ENCODE measurements around the gene LIPM.

The LIPM gene

DNA sequence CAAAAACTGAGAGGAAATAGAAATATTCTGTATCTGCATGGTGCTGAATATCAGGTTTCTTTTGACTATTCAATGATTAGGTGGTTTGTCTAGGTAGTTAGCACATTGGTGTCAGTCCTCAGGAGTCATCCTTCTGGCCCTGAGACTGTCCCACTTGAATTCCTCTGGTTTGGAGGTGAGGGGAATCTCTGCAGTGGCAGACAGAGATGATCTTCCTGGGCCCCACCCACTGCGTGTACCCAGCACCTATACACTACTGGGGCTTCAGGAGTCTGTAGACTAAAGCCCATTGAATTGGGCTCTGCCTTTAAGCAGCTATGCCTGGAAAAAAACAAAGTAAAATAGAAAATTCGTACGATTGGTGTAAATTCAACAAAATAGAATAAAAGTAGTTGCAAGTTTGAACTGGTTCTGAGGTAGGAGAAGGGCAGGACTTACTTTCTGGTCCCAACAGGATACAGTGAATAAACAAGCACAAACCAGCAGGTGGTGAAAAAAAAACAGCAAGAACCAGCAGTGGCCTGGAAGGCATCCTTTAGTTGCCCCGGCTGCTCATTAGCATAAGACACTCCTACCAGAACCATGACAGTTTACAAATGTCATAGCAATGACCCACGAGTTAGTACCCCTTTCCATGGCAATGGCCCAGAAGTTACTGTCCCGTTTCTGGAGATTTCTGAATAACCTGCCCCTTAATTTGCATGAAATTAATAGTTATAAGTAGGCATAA is 1.7 kb downstream of the LIPM start:
- Histone ChIP-seq H2AFZ (ENCODE audit: low read depth, low read length) (no peak overlapping the region), H3K4me1 (ENCODE audit: insufficient read depth, low read length) (no peaks in the 10 kb centered on the region), H3K27me3 (ENCODE audit: insufficient read depth, low read length, poor library complexity) (no peaks in the 10 kb centered on the region), H3K79me2 (ENCODE audit: insufficient read depth, low read length) (no peaks in the 10 kb centered on the region), H3K9ac (ENCODE audit: low read depth, low read length) (no peak overlapping the region), H3K9me3 (ENCODE audit: insufficient read depth, low read length, severe bottlenecking) (no peaks in the 10 kb centered on the region), H3K27ac (ENCODE audit: low read length) (no peak overlapping the region), H3K4me2 (ENCODE audit: insufficient read depth, low read length) (no peak overlapping the region), H3K4me3 (ENCODE audit: low read depth in 1 of 2, low read length in 2 of 2) (no peak overlapping the region), H4K20me1 (ENCODE audit: insufficient read depth, low read length) (no peaks in the 10 kb centered on the region), H3K36me3 (ENCODE audit: insufficient read depth, low read length) (no peaks in the 10 kb centered on the region)
- no peak for ATAC-seq (ENCODE audit: insufficient read depth, low read depth)
- TF ChIP-seq EZH2 (IDR thresholded peaks at IDR 0.05; ENCODE audit: borderline replicate concordance, low read depth, low read length, severe bottlenecking) = no peak
- TF ChIP-seq, protein P1, sequence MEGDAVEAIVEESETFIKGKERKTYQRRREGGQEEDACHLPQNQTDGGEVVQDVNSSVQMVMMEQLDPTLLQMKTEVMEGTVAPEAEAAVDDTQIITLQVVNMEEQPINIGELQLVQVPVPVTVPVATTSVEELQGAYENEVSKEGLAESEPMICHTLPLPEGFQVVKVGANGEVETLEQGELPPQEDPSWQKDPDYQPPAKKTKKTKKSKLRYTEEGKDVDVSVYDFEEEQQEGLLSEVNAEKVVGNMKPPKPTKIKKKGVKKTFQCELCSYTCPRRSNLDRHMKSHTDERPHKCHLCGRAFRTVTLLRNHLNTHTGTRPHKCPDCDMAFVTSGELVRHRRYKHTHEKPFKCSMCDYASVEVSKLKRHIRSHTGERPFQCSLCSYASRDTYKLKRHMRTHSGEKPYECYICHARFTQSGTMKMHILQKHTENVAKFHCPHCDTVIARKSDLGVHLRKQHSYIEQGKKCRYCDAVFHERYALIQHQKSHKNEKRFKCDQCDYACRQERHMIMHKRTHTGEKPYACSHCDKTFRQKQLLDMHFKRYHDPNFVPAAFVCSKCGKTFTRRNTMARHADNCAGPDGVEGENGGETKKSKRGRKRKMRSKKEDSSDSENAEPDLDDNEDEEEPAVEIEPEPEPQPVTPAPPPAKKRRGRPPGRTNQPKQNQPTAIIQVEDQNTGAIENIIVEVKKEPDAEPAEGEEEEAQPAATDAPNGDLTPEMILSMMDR (IDR thresholded peaks at IDR 0.05; ENCODE audit: borderline replicate concordance, extremely low read depth, low read length, poor library complexity, severe bottlenecking) = no peak
- DNase-seq = no peak

DNA sequence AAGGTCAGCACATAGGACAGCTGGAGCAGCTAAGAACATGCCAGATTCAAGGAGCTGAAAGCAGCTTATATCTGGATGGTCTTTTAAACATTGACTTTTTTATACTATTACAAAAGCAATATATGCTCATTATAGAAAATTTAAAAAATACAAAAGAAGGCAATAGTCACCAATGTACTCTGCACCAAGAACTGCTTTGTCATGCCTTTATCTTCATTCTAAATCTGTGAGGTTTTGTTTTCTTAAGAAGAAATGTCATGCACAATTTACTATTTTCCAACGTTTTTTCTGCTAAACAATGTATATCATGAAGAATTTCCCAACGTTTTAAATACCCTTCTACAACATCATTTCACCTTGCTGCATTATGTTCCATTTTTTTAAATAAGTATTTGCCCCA is 2.8 kb downstream of the LIPM start:
- no peaks in the 10 kb centered on the region for H3K79me2 ChIP-seq (ENCODE audit: insufficient read depth, low read length)
- H3K9ac ChIP-seq (ENCODE audit: low read depth, low read length) = no peak overlapping the region
- no peaks in the 10 kb centered on the region for H3K4me1 ChIP-seq (ENCODE audit: insufficient read depth, low read length)
- no peaks in the 10 kb centered on the region for H3K36me3 ChIP-seq (ENCODE audit: insufficient read depth, low read length)
- H3K9me3 ChIP-seq (ENCODE audit: insufficient read depth, low read length, severe bottlenecking) = no peaks in the 10 kb centered on the region
- H3K27ac ChIP-seq (ENCODE audit: low read length) = no peak overlapping the region
- DNase-seq = no peak
- H3K27me3 ChIP-seq (ENCODE audit: insufficient read depth, low read length, poor library complexity) = no peaks in the 10 kb centered on the region
- H3K4me3 ChIP-seq (ENCODE audit: low read depth in 1 of 2, low read length in 2 of 2) = no peak overlapping the region
- ATAC-seq (ENCODE audit: insufficient read depth, low read depth) = no peak
- TF ChIP-seq, protein P1 (IDR thresholded peaks at IDR 0.05; ENCODE audit: borderline replicate concordance, extremely low read depth, low read length, poor library complexity, severe bottlenecking) = no peak
- no peak for TF ChIP-seq EZH2 (IDR thresholded peaks at IDR 0.05; ENCODE audit: borderline replicate concordance, low read depth, low read length, severe bottlenecking)
- no peak overlapping the region for H2AFZ ChIP-seq (ENCODE audit: low read depth, low read length)
- H4K20me1 ChIP-seq (ENCODE audit: insufficient read depth, low read length) = no peaks in the 10 kb centered on the region
- no peak overlapping the region for H3K4me2 ChIP-seq (ENCODE audit: insufficient read depth, low read length)

GRCh38 chr10:88805924-88806323 is 3.4 kb downstream of the LIPM start:
- H2AFZ ChIP-seq (ENCODE audit: low read depth, low read length) = no peak overlapping the region
- ATAC-seq (ENCODE audit: insufficient read depth, low read depth) (no peak), DNase-seq (no peak)
- TF ChIP-seq, protein P1 (IDR thresholded peaks at IDR 0.05; ENCODE audit: borderline replicate concordance, extremely low read depth, low read length, poor library complexity, severe bottlenecking) = no peak
- TF ChIP-seq EZH2 (IDR thresholded peaks at IDR 0.05; ENCODE audit: borderline replicate concordance, low read depth, low read length, severe bottlenecking) = no peak
- no peaks in the 10 kb centered on the region for H3K79me2 ChIP-seq (ENCODE audit: insufficient read depth, low read length)
- H3K9ac ChIP-seq (ENCODE audit: low read depth, low read length) = no peak overlapping the region
- H3K4me1 ChIP-seq (ENCODE audit: insufficient read depth, low read length) = no peaks in the 10 kb centered on the region
- no peaks in the 10 kb centered on the region for H3K9me3 ChIP-seq (ENCODE audit: insufficient read depth, low read length, severe bottlenecking)
- no peak overlapping the region for H3K27ac ChIP-seq (ENCODE audit: low read length)
- no peak overlapping the region for H3K4me3 ChIP-seq (ENCODE audit: low read depth in 1 of 2, low read length in 2 of 2)
- H3K4me2 ChIP-seq (ENCODE audit: insufficient read depth, low read length) = no peak overlapping the region
- H3K27me3 ChIP-seq (ENCODE audit: insufficient read depth, low read length, poor library complexity) = no peaks in the 10 kb centered on the region
- no peaks in the 10 kb centered on the region for H3K36me3 ChIP-seq (ENCODE audit: insufficient read depth, low read length)
- no peaks in the 10 kb centered on the region for H4K20me1 ChIP-seq (ENCODE audit: insufficient read depth, low read length)
